Spinal cord (tissue), 10 donors: ENCODE measurements around the gene GMDS. TPM values are rescaled to one million over a fixed set of nuclear protein-coding genes. Genes with fewer than 3 reads are reported as not detected.
A peak's percentile ranks its signal among the peaks of the same experiment; 100 is the strongest.

Experiments
- DNase-seq, 6 donors: peaks; one replicate each; pipeline versions ENCODE4 v3.0.0 to v3.0.0-alpha.2; 2013 to 2015; ENCODE audit warnings: low spot score in 6 of 6, low read depth in 4 of 6
- H3K27ac ChIP-seq: one replicate; pipeline ENCODE4 v1.5.1; 2013; ENCODE audit warnings: low read depth, low read length, control low read depth
- H3K27me3 ChIP-seq: one replicate; pipeline ENCODE4 v1.6.1; 2013; ENCODE audit warnings: low read length; ENCODE audit not compliant: control insufficient read depth, insufficient read depth
- H3K36me3 ChIP-seq: one replicate; pipeline ENCODE4 v1.6.1; 2013; ENCODE audit warnings: low read length; ENCODE audit not compliant: control insufficient read depth, insufficient read depth
- H3K4me1 ChIP-seq: one replicate; pipeline ENCODE4 v1.6.1; 2013; ENCODE audit warnings: low read length; ENCODE audit not compliant: control insufficient read depth, insufficient read depth
- H3K4me3 ChIP-seq: one replicate; pipeline ENCODE4 v1.5.1; 2013; ENCODE audit warnings: low read depth, low read length, control low read depth
- H3K9me3 ChIP-seq: one replicate; pipeline ENCODE4 v1.6.1; 2013; ENCODE audit warnings: low read length; ENCODE audit not compliant: control insufficient read depth, insufficient read depth
- WGBS: methylation state at CpG from one replicate; pipeline ENCODE4 v1.1.5; 2013; ENCODE audit warnings: missing lambda C conversion rate; ENCODE audit not compliant: insufficient coverage; 5-methylcytosine and 5-hydroxymethylcytosine counted together
- polyA plus RNA-seq, 2 donors: library from polyadenylated mRNA; unstranded; fragments of 120-200 nt; gene quantifications; one replicate each; pipeline ENCODE4 v1.2.1, GENCODE V29; 2013; ENCODE audit not compliant: insufficient read length in 2 of 2
- total RNA-seq, 2 donors: library from RNA; depleted of rRNA in 1 of 2; stranded (reverse); fragments of 120-200 nt in 1 of 2; fragments of >200 nt in 1 of 2; gene quantifications; one replicate each; pipeline versions ENCODE4 v1.2.3 to v1.2.4, GENCODE V29; 2013 to 2014
- donor health status: healthy.

GMDS gene
- total and polyA plus RNA-seq, 4 donors = 35.3 to 87.4 (median 49.6) TPM

GRCh38 chr6:1640476-1640875 is 604.9 kb downstream of the GMDS start:
- no peak for DNase-seq
- H3K4me3 ChIP-seq = no peak overlapping the region
- 92% methylated on average over 8 of the region's 8 CpGs for WGBS

GRCh38 chr6:1639430-1639829 is 606.0 kb downstream of the GMDS start:
- peaks cover 8% of the 10 kb centered on the region for H3K4me1 ChIP-seq
- no peaks in the 10 kb centered on the region for H3K9me3 ChIP-seq
- no peak overlapping the region for H3K27ac ChIP-seq
- no peaks in the 10 kb centered on the region for H3K36me3 ChIP-seq
- no peaks in the 10 kb centered on the region for H3K27me3 ChIP-seq
- WGBS = 91% methylated on average over 8 of the region's 9 CpGs
- DNase-seq = no peak
- no peak overlapping the region for H3K4me3 ChIP-seq

More at GRCh38 chr6:1640476-1640875, 604.9 kb downstream of the GMDS start:
- Histone ChIP-seq H3K27me3 (no peaks in the 10 kb centered on the region), H3K36me3 (no peaks in the 10 kb centered on the region), H3K4me1 (peaks cover 8% of the 10 kb centered on the region), H3K27ac (no peak overlapping the region), H3K9me3 (no peaks in the 10 kb centered on the region)

DNA sequence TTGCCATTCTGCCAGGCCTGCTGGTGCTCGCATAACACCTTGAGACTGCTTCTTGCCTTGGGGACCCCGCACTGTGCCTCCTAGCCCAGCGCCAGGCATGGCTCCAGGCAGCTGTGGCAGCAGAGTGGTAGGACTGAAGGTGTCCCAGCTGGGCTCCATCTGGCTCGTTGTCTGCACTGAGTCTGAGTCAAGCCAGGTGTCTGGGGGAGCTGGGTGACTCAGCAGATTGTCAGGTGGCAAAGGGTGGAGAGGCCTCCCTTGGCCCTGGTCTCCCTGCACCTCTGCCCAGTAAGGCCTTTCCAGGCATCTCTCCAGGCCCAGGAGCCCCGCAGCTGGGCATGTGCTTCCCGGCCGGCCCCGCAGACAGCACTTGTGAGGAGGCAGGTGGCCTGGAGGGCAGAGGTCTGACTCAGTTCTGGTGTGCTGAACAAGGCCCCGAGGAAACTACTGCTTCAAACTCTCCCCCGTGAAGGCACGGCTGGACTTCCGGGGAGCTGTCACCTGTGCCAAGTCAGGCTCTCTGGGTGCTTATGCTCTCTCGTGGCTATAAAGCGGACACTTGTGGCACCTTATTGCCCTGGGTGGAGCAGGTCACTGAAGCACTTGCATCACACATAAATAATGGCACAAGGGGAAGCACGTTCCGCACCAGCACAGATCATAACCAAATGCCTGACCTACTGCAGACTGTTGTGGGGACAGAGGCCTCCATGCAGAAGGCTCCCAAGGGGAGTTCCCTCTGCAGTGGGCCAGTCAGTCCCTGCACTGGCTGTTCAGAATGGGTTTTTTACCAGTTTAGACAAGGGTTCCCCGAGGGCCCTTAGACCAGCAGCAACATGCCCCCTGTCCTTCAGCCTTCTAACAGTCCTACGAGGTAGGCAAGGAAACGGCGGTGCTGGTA is 608.2 kb downstream of the GMDS start:
- Histone ChIP-seq H3K4me3 (no peak overlapping the region), H3K27ac (no peak overlapping the region), H3K27me3 (peaks cover 5% of the 10 kb centered on the region), H3K9me3 (no peaks in the 10 kb centered on the region), H3K36me3 (no peaks in the 10 kb centered on the region), H3K4me1 (peaks cover 11% of the 10 kb centered on the region)
- no peak for DNase-seq
- 91% methylated on average over 19 of the region's 20 CpGs for WGBS

DNA sequence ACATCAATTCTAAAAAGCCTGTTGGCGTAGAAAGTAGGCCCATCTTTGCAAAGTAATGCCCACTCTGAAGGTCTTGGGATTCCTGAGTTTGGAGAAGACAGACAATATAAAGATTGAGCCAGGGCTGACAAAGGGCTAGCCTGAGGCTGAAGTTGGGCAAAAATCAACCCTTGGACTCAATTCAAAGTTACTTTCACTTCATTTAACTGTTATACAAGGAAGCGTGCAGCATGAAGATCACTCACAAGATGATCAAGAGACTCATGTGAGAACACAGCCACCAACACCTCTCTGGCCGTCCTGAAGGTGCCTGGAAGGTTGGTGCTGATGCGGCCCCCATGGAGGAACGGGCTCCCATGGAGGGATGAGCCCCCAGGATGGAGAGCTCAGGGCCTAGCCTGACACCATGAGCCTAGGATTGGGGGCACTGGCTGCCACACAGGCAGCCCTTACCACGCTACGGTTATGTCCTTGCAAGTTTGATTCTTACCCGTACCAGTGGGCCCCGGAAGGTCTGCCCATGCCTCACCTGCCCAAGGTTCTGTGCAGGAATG is 609.1 kb downstream of the GMDS start:
- H3K27ac ChIP-seq = peak overlapping the region; percentile 67
- H3K4me1 ChIP-seq = peaks cover 11% of the 10 kb centered on the region
- no peaks in the 10 kb centered on the region for H3K36me3 ChIP-seq
- DNase-seq = no peak
- 92% methylated on average over 8 of the region's 9 CpGs for WGBS
- no peak overlapping the region for H3K4me3 ChIP-seq
- H3K9me3 ChIP-seq = no peaks in the 10 kb centered on the region
- H3K27me3 ChIP-seq = peaks cover 8% of the 10 kb centered on the region

DNA sequence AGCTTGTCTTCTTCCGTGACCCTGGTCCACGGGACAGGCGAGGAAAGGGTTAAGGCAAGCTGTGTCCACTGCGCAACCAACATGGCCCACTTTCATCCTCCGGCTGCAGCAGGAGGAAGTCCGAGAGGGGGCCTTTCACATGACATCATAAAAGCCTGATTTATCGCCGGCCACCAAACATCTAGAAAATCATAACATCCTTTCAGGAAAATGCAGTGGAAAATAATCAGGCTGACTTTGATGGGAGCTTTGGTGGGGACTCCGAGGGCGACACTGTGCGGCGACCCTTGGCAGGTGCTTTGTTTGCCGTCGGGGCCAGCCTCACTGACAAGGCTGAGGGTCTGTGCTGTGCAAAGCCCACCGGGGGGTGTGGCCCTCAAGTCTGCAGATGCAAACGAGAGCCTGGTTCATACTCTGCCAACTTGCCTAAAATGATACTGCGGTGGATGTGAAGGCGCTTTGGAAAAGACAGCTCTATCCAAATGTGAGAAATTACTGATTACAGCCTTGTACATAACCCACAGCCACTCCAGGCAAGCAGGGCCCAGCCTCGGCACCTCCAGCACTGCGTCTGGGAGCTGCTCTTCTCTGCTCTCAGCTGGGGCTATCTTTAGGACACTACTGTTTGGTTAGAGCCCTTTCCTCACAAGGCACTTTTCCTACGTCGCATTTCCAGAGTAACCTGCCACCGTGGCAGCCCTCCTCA is 609.9 kb downstream of the GMDS start:
- peaks cover 10% of the 10 kb centered on the region for H3K27me3 ChIP-seq
- WGBS = 68% methylated on average over 19 of the region's 23 CpGs
- no peaks in the 10 kb centered on the region for H3K36me3 ChIP-seq
- H3K27ac ChIP-seq = peak overlapping the region; percentile 67
- DNase-seq = peak in 1 of 6 donors; percentile 35
- peaks cover 11% of the 10 kb centered on the region for H3K4me1 ChIP-seq
- H3K9me3 ChIP-seq = no peaks in the 10 kb centered on the region
- H3K4me3 ChIP-seq = no peak overlapping the region

- Histone ChIP-seq H3K4me3 (no peak overlapping the region), H3K27ac (no peak overlapping the region), H3K4me1 (peaks cover 11% of the 10 kb centered on the region), H3K9me3 (no peaks in the 10 kb centered on the region), H3K36me3 (no peaks in the 10 kb centered on the region), H3K27me3 (peaks cover 23% of the 10 kb centered on the region)
- 100% methylated on average over 4 of the region's 4 CpGs for WGBS
- DNase-seq = no peak
Observed at GRCh38 chr6:1634081-1634480, 611.3 kb downstream of the GMDS start.

- DNase-seq = no peak
- WGBS = 91% methylated on average over 16 of the region's 16 CpGs
- no peaks in the 10 kb centered on the region for H3K36me3 ChIP-seq
- H3K27me3 ChIP-seq = peaks cover 29% of the 10 kb centered on the region
- H3K9me3 ChIP-seq = no peaks in the 10 kb centered on the region
- no peak overlapping the region for H3K4me3 ChIP-seq
- H3K4me1 ChIP-seq = peaks cover 11% of the 10 kb centered on the region
- no peak overlapping the region for H3K27ac ChIP-seq
Observed at GRCh38 chr6:1633366-1634021, 611.9 kb downstream of the GMDS start.

DNA sequence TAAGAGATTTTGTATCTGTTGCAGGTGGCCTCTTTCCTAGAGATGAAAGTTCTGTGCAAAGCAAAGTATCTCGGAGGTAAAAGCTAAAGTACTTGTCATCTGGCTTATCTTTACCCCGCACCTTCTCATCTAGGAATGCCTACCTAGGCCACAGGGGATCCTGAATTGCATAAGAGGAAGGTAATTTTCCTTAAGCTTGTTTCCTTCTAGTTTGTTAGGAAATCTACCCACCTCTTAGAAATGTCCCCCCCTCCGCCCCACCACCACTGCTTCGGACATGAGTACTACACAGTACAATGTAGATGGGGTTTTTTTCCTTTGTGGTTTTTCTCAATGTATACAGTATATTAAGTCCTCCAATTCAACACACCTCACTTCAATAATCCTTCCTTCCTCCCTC is 614.2 kb downstream of the GMDS start:
- Histone ChIP-seq H3K4me1 (peaks cover 3% of the 10 kb centered on the region), H3K9me3 (no peaks in the 10 kb centered on the region), H3K4me3 (no peak overlapping the region), H3K27me3 (peaks cover 51% of the 10 kb centered on the region), H3K36me3 (no peaks in the 10 kb centered on the region), H3K27ac (no peak overlapping the region)
- WGBS = no CpG with 5 or more reads among the region's 4 CpGs
- DNase-seq = no peak

GRCh38 chr6:1630771-1631217 is 614.6 kb downstream of the GMDS start:
- Histone ChIP-seq H3K4me1 (peaks cover 3% of the 10 kb centered on the region), H3K4me3 (no peak overlapping the region), H3K27me3 (peaks cover 56% of the 10 kb centered on the region), H3K9me3 (no peaks in the 10 kb centered on the region), H3K36me3 (no peaks in the 10 kb centered on the region), H3K27ac (no peak overlapping the region)
- WGBS = 89% methylated on average over 9 of the region's 11 CpGs
- DNase-seq = no peak
